Esophagus mucosa (tissue), 1 donor: ENCODE data around the gene ZSWIM6. TPM values are rescaled to one million over a fixed set of nuclear protein-coding genes. Genes with fewer than 3 reads are reported as not detected.
"Not testable (repeated sequence)": the region's sequence is repeated elsewhere in the genome, so short reads cannot be mapped to it uniquely, and the experiment has no call there.

Experiments used
- ATAC-seq: fragments of 200-7000 bp; cut with Tn5 transposase; one replicate; pipeline ENCODE4 v1.9.1; 2020
- total RNA-seq: library from RNA; stranded (reverse); gene quantifications from one replicate; pipeline ENCODE4 v1.2.4, GENCODE V29; 2023
- donor health status: DM: yes; HTN: yes; CAD: no.

The ZSWIM6 gene
- total RNA-seq, 1 donor from 2014 or later: 6.3 TPM

DNA sequence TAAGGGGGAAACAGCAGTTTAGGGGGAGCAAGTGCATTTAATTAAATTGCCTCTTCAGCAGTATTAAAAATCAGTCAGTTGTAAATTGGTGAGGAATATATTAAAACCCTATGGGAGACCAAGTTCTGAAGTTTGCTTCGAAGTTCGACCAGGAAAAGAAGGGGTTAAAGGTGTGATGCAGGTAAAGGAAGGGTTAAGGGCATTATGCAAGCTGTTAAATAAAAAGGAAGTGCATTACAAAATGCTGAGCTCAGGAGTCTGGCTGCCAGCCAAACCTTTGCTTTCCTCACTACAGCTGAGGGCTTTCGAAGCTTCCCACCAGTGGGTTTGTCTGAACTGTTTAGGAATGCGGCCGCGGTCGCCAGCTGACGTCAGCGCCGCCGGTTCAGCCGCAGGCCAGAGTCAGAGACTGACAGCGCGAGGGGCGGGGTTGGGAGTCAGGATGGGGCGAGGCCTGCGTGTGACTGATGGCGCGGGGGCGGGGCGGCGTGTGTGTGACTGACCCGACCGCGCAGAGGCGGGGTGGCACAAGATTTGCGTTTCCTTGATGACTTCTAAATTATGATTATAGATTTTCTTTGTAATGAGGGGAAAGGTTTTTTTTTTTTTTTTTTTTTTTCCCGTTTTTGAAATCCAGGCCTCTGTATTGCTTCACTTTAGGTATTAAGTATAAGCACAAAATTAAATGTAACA, 76.6 kb downstream of the ZSWIM6 start:
- peak; percentile 100 for ATAC-seq

DNA sequence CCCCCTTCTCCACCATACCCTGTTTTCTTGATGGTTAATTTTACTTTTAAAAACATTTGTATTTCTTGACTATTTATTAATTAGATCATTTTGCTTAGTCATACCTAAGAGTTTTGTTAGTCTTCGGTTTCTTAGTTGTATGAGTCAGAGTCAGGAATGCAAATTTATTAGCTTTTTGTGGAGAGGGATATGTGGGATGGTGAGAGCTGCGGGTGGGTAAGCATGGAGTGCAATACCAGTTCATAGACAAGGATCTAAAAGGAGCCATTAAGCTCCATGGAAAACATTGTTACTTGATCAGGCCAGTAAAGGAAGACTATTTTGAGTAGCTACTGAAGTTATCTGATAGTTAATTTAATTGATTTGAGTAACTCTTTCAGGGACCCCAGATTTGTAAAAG, 77.5 kb downstream of the ZSWIM6 start:
- ATAC-seq: peak; percentile 51

DNA sequence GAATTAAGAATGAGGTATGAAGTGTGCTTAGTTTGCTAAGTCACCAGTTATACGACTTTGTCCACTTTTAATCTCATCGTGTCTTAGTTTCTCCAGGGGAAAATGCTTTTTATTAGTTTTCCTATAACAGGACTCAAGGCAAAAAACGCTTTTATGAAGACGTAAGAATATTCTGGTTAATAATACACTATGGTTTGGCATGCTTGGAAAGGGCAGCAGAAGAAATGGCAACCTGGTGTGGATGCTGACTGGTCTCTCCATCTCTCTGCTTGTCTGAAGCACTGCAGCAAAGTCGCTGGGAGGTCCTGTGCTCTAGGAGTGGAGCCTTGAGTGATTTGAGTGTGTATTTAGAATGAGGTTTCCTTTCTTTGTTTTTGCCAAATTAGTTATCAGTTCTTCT, 78.8 kb downstream of the ZSWIM6 start:
- ATAC-seq: no peak

DNA sequence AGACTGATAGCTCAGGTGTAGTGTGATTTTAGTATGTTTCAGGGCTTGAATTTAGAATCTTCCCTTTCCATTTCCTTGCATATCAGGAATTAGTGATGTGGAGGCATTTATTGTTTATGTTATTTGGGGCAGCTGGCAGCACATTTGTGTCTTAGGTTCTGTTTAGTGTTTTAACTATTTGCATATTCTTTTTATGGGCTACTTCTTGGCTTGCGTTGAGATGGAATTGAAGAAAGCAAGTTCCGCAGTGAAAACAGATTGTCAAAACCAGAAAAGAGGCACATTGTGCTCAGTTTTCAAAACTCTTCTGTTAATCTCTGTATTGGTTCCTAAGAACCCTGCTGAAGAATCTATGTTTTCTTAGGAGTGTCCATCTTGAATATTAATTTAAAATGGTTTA, 80.3 kb downstream of the ZSWIM6 start:
- ATAC-seq: no peak

DNA sequence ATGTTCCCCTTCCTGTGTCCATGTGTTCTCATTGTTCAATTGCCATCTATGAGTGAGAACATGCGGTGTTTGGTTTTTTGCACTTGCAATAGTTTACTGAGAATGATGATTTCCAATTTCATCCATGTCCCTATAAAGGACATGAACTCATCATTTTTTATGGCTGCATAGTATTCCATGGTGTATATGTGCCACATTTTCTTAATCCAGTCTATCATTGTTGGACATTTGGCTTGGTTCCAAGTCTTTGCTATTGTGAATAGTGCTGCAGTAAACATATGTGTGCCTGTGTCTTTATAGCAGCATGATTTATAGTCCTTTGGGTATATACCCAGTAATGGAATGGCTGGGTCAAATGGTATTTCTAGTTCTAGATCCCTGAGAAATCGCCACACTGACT, 81.1 kb downstream of the ZSWIM6 start:
- ATAC-seq: not testable (repeated sequence)

DNA sequence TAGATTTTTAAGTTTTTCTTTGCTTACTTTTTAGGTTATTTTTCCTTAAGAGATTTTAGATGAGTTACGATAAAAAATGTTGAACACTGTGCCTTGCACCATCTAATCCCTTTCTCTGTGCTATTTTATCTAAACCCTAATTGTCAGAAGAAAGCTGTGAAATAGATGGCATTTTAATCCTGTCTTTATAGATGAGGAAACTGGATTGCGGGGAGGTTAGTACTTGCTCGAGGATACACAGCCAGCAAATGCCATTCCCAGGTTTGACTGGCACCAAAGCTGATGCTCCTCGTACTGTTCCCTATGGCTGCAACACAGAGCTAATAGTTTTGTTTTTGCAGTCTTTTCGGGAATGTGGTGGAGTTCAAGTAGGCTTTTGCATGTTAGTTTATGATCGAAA, 82.7 kb downstream of the ZSWIM6 start:
- ATAC-seq: no peak

DNA sequence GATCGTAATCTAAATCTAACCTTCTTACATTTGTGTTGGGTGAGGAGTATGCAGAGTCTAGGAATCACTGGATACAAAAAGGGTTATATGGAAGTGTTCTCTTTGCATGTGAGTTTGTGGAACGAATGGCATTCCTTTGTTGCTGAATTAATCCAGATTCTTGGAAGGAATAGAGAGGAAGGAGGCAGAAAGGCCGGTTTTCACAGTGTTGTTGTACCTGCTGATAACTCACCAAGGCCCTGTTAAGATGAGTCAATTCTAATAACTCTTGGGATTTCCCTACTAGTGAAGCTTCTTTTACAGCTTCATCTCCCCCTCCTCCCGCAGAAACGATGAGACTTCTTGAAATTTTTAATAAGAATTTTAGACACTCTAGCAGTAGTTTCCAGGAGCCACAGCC, 84.0 kb downstream of the ZSWIM6 start:
- peak; percentile 75 for ATAC-seq

DNA sequence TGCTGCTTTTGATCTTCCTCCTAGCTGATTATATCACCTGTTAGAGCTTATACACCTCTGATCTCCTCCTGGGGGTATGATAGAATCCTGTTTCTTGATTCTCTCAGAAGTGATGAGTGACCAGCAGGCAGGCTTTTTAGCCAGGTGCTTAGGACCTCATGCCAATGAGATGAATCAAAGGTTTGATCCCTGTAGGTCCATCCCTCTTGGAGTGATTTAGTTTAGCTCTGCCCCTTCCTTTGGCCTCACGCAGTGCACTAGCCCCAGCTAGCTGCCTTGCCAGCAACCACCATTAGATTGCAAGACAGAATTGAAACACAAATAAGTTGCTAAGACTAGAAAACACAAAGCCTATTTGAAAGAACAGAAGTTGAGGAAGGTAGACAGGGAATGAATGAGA, 84.4 kb downstream of the ZSWIM6 start:
- no peak for ATAC-seq

DNA sequence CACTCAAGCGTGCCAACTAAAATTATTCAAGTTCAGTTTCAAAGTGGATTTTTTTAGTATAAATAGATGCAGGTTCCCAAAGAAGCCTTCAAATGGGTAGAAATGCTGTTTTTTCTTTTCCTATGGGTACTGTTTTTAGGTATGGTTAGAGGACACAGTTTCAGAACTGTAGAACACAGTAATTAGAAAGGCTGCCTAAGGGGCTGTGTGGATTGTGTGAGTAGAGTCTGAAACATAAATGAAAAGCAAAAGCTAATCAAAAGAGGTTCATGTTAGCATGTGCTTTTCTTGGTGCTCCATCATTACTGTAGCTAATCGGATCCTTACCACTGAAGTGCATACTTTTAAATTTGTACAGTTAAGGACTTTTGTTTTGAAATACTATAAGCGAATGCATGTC, 85.3 kb downstream of the ZSWIM6 start:
- no peak for ATAC-seq

DNA sequence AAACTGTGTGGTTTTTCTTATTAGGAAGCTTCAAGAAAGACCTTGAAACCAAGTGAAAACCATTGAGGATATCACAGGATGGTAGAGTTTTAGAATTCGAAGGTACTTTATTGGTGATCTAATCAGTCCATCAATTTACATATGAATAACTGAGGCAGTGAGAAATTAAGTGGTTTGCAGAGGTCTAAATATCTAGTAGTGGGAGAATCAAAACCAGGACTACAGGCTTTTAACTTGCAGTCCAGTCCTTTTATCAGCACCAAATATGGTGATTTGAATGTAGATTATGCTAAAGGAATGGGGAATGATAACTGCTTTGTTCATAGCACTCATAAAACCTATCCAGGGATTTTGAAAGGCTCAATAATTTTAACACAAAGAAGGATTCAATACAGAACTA, 85.8 kb downstream of the ZSWIM6 start:
- no peak for ATAC-seq

DNA sequence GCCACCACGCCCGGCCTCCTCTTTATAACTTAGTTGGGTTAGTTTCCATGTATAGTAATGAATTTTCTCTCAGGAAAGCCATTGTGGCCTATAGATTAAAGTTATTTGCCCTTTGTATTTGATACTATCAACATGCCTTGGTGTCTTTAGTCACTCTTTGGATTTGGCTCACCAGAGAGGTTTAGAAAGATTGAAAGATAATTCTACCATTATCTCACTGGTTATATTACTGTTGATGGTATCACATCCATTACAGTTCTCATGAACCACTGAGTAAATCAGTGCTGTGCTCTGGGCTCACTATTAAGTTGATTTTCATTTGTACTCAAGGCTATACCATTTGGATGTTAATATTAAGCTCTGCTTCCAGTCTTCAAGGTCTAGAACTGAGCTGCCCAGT, 87.0 kb downstream of the ZSWIM6 start:
- no peak for ATAC-seq

DNA sequence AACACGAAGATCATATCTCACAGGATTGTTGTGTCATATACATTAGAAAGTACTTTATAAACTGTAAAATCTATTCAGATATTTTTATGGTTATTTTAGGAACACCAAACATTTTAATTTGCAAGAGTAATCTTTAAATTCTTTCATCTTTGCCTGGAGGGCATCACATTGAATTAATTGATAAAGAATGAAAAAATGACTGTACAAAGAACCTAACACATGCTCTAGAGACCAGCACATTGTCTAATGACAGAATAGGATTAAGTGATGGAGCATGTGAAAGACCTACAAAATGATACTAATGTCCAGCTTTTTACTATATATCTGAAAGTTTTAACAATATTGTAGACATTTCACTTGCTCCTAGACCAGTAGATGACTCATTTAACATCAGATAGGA, 88.0 kb downstream of the ZSWIM6 start:
- ATAC-seq: no peak

DNA sequence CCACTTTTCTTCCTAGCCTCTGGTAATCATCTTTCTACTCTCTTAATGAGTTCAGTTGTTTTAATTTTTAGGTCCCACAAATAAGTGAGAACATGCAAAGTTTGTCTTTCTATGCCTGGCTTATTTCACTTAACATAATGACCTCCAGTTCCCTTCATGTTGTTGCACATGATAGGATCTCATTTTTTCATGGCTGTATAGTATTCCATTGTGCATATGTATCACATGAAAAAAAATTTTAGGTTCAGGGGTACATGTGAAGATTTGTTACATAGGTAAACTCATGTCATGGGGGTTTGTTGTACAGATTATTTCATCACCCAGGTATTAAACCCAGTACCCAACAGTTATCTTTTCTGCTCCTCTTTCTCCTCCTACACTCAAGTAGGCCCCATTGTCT, 89.2 kb downstream of the ZSWIM6 start:
- not testable (repeated sequence) for ATAC-seq

DNA sequence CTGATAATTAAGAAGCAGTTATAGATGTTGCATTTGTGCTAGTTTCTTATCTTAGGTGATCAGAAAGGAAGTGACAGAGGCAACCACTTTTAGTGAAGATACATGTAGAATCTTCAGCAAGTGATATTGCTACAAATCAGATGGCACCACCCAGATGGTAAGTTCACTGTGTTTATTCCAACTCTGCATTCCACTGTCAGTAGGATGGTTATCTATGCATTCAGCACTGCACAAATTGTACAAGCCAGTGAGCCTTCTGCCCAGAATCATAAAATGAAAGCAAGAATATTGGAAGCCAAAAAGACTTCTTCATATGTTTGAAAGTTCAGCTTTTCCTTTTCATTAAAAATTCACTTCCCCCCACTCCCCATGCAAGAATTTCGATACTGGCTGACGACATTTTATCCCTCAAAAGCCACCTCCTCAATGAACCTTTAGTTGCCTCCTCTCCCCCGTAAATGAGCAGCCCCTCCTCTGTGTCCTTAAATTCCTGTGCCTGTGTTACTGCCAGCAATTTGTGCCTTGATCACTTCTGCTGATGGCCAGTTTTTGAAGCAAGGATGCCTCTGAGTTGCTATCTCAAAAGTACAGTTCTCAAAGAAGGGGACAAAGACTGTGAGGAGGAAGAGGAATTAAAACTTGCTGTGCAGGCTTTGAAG, 91.6 kb downstream of the ZSWIM6 start:
- ATAC-seq: no peak

DNA sequence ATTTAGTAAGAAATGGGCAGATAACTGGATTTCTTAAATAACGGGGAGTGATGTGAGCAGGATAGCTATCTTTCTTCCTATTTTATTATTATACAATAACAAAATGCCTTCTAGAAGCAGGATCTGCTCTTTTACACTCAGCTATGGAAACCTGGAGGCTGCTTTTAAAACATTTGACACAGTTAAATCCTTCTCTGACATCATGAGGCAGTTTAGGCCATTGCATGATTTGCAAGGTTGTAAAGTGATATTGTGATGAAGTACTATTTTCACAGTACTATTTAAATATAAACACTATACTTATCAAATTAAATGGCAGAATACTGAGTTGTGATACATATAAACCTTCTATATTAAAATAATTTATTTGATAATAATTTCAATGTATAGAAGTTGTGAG, 93.9 kb downstream of the ZSWIM6 start:
- ATAC-seq: no peak

DNA sequence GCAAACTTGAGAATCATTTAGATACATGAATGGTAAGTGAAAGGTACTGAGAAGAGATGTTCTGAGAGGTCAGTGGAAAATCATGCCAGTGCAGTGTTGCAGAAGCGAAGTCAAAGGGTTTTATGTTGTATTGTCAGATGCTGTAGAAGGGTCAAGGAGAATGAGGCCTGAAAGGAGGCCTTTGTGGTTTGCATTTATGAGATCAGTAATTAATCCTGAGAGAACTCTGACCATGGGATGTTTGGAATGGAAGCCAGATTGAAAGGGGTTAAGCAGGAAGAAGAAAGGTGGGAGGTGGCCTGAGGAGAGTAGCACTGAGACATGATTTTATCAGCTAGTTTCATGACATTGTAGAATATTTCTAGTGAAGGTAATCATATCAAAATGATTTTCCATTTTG, 97.8 kb downstream of the ZSWIM6 start:
- no peak for ATAC-seq

DNA sequence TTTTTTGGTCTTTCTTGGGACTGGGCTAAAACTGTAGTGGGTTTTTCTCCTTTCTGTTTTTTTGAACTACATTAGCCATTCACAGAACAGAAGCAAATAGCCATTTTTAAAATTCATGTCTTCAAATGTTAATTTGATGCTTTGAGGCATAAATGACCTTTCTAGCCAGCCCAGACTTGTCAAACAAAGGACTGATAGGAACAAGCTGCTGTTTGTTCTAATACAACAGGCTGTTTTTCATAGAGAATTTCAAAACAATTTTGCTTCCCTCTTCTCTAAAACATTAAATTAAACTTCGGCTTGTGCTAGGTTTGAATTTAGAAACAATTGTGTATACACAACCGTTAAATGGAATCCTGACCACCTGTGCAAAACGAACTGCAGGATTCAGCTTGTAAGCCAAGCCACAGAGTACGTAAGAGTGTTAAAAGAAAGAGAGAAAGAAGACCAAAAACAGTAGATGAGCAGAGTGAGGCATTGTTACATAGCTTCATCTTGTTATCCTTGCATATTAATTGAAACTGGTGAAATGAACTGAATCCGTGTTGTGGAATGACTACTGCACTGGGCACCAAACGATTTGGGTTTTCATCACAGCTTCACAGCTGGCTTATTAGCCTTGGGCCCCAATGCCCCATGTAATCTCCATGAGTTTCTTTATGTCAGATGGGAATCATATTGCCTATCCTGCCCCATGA, 100.0 kb downstream of the ZSWIM6 start:
- no peak for ATAC-seq

DNA sequence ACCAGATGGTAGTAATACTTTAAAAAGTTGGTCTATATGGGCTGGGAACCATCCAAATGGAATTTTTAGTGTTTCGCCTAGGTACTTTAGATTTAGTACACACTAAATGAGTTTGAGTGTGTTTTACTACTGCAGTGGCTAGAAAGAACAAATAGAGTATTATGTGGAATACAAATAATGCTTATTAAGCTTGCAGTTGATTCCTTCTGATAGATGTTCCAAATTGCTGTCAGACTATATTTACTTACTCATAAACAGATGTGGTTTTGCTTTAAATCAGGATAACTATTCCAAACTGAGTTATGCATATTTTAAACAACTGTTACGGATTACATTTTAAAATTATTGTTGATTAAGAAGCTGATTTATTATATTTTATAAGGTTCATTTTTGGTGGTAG, 103.3 kb downstream of the ZSWIM6 start:
- ATAC-seq: no peak

DNA sequence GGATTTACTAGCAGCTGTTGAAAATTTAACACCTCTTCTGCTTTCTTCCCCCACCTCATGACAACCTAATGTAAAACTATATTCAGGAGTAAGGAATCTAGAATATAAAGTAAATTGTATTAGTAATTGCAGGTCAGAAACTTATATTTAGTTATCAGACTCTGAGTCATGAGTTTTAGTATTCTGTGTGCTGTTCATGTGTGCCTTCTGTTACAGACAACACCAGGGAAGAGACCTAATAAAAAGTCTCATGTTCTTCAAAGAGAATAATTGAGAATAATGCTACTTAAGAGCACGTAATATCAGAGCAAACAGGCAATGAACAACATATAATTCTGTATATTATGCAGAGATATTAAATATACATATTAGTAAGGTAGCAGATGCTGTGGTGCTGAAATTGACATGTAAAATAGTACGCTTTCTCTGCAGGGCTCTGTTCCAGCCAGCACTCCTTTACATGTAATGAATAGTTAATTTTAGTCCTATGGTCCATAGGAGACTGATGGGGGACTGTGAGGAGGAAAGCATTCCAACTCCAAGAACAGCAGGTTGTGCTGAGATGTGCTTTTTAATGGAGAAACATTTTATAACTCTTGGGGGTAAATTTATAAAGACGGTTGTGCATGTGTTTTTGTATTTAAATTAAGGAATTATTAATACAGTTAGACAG, 106.4 kb downstream of the ZSWIM6 start:
- ATAC-seq: no peak

DNA sequence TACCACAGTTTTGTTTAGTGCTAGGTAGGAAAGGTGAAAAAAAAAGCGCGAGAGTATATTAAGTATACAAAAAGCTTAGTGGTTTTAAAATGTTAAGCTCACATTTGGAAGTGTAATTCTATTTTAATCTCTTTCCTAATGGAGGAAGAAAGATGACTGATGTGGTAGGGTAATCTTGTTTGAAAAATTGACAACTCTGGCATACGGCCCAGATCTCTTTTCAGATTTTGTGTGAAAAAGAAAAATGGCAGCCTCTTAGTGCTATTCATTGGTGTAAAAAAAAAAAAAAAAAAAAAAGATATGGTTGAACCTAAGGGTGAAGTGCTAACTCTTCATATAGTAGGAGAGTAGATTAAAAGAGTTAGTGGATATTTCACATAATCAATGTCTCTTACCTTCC, 108.0 kb downstream of the ZSWIM6 start:
- ATAC-seq: no peak

DNA sequence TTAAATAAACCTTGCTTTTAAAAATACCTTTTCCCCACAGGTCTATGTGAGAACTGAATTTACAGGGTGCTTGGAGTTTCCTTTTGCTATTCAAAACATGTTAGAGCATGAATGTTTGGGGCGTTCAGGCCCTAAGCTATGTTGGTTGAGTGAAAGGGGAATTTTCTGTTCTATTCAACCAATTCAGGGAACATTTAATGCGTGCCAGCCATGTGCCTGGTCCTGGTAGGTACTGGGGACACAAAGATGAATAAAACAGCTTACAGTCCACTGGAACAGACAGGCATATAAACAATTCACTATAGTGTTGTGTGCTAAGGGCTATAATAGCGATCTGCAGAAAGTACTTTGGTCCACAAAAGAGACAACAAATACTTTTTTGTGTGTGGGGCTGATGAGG, 108.5 kb downstream of the ZSWIM6 start:
- peak; percentile 64 for ATAC-seq

DNA sequence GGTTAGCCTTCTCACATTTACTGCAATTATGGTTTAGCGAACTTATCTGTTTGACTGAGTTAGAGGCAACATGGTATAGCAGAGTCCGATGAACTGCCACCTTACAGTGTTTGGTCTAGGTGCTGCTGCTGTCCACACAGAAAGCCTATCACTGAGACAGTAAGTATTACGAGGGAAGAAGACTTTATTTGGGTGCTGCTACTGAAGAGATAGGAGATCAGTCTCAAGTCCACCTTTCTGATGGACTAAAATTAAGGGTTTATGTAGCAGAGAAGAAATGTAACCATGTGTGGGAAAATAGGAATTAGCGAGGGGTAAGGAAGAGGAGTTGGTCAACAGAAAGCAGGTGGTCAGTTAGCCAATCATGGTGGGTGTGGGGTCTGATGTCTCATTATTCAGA, 109.7 kb downstream of the ZSWIM6 start:
- ATAC-seq: no peak

DNA sequence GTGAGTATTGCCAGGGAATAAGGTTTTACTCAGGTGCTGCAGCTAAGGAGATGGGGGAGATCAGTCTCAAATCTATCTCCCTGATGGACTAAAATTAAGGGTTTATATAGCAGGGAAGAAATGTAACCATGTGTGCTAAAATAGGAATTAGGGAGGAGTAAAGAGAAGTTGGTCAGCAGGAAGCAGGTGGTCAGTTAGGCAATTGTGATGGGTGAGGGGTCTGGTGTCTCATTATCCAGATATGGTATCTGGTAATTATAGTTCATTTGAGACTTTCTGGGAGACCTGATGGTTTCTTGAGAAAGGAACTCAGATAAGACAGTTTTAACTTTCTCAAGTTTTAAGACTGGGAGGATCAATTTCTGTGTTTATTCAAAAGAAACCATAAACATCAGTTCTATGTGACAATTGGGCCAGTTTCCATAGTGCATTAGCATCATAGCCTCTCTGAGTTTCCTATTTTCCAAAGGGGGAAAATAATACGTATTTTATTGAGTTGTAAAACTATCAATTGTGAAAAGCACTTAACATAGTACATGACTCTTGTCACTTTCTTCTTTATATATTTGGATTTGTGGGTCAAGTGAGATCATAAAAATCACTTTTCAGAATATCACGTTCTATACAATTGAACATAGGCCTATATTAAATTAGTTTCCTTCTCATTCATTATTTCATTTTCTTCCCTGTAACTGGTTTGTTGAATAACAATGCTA, 115.9 kb downstream of the ZSWIM6 start:
- ATAC-seq: no peak
